ENCODE data around the gene ANK3.

ANK3 gene

DNA sequence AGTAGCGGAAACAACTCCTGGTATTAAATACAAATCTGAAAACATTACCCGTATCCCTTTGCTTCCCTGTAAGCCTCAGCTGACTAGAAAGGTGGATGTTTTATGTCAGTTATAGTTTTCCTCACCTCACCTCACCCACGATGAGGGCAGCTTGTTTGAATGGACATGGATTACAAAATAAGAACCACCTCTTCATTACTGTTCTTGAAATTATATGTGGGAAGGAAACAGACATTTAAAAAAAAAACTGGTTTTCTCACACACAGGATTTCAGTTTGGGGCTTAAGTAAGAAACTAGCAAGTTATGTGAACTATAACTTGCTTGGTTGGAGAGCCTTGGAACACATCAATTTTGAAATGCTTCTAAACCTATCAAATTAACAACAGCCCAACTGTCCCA, 250.4 kb downstream of the ANK3 start:
- DNase-seq (ENCODE audit: low read depth in 2 of 2): no peak

DNA sequence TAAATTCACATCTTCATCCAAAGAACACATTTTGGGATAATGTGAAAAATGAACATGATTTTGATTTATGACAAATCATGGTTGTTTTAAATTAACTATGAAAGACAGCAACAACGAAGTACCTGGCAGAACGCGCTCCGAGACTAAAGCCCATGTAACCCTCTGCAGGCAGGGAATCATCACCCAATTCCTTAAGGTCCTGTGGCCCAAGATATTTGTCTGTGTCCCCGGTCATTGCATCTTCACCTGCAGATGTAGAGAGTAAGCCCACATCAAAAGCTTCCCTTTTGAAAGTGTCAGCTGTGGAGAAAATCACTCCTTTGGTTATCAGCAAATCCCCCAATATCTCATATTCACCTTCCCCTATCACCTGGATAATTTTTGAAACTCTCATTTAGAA, 250.8 kb downstream of the ANK3 start:
- no peak for DNase-seq (ENCODE audit: low read depth in 2 of 2)

DNA sequence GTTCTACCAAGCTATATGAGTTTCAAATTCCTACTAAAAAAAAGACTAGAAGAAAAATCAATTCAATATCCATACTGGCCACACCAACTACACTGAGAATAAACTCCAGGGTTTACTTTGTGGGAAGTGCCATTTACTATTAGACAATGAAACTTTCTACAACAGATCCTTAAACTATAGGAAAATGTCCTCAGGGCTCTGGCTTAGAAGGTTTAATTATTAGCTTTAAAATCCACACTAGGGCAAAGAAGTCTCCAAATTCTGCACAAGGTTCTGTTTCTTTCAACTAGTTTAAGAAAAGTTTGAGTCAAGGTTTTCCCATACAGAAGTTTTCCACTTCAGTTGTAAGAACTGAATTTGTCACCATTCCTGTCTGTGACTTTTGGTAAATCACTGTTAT, 251.6 kb downstream of the ANK3 start:
- no peak for DNase-seq (ENCODE audit: low read depth in 2 of 2)

DNA sequence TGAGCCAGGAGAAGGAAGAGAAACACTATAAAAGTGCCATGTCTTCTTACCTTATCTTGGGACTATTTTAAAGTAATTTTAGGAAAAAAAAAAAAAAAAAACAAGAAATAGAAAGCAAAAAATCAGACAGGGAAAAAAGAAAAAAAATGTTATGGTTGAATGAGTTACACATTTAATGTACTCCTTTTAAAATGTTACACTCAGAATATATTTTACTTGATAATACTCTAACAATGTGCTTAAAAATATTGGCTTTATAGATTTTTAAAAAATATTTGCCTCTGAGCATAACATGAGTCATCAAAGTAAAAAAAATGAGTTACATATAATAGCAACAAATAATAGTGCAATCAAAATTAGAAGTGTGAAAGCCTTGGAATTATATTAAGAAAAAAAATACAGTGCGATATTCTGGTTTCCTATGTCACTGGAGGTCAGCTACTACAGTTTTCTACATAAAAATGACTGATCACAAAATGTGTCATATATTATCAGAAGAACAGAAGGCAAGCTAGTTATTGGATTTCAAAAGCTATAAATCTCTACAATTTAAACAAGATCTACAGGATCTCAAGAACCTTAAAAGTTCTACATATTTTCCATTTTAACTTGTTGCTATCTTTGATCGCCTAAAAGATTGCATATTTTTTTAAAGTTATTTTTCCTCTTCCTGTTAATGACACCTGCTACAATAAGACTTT, 252.2 kb downstream of the ANK3 start:
- DNase-seq (ENCODE audit: low read depth in 2 of 2): no peak

DNA sequence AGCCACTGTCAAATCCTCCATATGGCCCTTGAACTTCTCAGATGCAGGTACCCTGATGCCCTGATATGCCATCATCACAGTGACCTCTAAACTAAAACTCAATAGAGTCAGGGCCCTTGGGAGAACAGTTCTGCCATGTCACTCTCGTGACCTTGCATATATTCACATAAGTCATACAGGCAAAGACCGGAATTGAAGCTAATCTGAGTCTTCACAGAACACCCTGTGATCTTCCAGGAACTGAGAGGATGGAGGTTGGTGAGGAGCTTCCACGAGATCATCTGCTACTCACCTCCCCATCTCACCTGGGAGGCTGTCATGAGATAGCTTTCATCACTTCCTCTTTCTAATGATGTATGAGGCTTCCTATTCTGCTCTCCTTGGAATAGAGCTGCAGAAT, 254.7 kb downstream of the ANK3 start:
- DNase-seq (ENCODE audit: low read depth in 2 of 2): no peak

DNA sequence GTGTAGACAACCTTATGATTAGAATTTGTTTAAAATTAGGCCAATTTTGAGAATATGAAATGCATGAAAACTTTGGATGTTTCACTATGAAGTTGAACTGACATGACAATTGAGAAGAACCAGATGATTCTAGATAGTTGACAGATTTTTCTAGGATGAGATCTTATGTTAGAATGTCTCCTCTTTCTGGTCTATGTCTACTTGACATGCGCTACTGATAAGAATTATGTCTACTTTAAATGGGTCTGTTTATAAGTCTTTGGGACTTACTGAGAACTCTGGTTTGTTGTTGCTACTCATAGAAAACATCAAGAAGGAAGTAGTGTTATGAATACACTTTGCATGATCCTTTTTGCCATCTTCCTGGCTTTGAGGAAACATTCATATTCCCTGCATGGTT, 255.1 kb downstream of the ANK3 start:
- no peak for DNase-seq (ENCODE audit: low read depth in 2 of 2)

DNA sequence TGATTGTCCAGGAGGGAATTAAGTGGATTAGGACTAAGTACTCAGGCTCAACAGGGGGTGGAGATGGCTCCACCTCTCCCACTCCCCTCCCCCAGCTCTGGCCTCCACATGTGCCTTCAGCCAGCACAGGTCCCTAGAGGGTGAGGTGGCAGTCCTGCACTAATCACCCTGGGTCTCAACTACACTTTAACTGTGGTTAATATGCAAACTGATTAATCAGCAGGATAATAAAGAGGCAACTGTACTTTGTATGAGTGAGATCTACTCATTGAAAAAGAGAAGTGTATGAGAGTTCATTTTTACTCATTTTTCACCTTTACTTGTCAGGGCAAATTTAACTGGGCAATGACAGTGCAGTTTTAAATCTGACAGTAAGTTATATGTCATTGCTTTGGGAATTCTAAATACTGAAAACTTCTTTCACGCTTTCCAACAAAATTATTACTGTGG, 259.5 kb downstream of the ANK3 start:
- DNase-seq (ENCODE audit: low read depth in 2 of 2): no peak

DNA sequence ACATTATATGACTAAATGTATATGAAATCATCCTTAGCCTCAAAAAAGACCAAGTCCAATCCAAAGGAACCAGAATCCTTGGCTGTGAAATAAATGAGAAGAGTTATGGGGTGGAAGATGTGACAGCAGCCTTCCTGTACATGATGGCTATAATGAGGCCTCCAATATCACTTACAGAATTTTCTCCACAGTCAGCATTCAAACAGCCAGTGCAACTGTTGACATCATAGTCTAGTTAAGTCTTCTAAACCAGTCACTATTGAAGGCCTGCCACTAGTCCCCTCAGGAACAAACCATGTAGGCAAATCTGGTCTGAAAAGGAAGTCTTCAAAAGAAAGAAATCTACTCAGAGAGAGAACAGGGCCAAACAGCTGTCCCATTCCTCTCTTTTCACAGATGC, 263.8 kb downstream of the ANK3 start:
- no peak for DNase-seq (ENCODE audit: low read depth in 2 of 2)

DNA sequence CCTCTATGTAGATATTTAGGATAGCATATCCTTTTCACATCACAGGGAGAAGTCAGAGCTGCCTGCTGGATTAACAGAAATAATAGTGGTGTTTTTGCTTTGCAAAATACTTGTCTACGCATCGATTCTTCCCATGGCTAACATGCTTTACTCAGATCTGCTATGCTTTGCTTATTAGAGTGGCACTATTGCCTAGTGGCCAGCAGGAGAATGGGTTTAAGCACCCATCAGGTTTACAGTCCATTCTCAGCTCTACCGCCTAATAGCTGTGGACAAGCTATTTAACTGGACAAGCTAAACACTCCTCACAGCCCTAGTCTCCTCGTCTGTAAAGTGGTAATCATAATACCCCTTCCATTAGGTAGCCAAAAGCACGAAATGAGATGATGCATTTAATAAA, 265.1 kb downstream of the ANK3 start:
- no peak for DNase-seq (ENCODE audit: low read depth in 2 of 2)

DNA sequence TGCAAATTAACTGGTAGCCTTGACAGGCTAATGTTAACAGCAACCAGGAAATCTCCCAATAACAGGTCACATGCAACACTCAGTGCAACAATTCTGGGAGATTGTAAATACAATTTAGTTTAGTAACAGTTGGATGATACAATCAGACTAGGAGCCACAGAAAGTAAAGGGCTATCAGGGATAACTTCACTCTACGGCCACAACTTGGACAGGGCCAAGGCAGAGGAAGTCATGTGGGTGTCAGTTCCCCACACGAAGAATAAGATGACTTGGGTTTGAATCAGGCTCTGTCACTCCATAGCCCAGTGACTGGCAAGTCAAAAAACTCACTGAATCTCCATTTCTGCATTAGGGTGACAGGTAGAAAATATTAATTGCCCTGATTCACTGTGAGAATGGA, 266.0 kb downstream of the ANK3 start:
- DNase-seq (ENCODE audit: low read depth in 2 of 2): no peak

DNA sequence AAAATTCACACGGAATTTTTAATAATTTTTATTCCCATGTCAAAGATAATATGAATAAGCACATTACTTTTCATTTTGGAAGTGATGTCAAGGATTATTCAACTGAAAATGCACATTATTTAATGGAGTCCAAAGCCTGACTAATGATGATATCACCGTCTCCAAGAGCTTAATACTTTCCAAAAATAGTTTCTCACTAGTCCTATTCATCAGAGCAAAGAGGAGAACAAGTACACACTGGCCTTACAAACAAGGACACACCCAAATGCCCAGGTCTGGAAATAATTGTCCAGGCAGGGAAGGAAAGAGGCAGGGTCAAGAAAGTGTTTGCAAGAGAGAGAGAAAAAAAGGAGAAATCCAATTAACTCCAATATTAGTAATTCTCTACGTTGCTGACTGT, 266.5 kb downstream of the ANK3 start:
- no peak for DNase-seq (ENCODE audit: low read depth in 2 of 2)

DNA sequence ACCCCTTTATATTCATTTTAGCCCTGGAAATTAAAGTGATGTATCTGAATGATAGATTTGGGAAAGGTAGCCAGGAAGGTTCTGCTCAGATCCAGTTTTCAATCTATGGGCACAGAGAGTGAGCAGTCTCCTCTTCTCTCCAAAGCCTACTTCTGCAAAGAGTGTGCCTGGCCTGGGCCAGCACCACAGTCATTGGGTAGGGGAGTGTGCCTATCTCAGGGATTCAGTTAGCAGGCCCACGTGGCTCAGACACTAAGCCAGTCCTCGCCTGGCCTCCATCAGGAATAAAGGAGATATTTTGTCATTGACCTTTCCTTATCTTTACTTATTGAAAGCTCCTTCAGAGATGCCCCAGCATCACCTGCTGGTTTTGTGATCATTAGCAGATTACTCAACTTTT, 267.5 kb downstream of the ANK3 start:
- DNase-seq (ENCODE audit: low read depth in 2 of 2): no peak

DNA sequence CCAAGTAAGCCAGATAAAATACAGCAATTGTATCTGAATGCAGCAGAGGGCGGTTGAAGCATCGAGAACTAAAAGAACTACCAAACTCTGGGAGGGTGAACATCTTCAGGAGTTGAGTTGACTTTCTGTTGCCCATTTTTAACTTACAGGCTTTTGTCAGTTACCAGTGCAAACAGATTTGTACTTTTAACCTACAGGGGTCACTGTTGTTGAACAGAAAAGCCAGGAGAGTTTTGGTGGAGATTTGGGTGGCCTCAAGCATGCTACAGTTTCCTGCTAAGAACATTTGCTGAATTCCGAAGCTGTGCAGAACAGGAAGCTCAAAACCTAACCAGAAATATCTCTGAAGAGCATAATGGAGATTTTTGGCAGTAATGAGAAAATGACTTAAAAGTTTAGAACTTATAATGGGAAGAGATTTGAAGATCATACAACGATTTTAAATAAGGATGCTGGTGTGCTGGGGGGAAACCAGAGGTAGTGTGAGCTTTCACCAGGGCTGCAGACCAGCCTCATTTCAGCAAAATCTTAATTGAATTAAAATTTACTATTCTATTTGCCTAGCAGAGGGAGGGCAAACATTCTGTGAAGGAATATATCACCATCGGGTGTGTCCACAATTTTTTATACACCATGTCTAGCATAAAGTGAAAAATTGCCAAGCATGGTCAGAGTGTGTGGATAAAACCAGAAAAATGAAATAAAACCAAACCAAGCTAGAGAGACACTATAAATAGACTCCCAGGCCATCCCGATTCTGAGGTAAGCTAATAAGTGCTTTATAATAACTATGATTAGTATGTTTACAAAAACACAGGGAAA, 274.7 kb downstream of the ANK3 start:
- no peak for DNase-seq (ENCODE audit: low read depth in 2 of 2)

DNA sequence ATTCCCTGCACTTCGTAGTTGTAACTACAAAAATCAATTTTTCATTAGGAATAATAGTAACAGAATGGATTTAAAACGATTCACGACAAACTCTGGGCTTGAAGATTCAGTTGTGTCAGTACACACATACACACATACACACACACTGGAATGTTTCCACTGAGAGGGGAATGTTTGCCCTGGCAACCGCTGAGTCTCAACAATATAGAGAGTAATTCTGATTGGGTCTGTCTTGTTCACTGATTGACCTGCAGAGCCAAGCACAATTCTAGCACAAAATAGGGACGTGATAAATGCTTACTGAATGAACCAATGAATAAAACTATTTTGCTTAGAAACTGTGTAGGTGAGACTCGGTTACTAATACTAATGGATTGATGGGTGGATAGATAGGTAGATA, 278.9 kb downstream of the ANK3 start:
- DNase-seq (ENCODE audit: low read depth in 2 of 2): no peak

DNA sequence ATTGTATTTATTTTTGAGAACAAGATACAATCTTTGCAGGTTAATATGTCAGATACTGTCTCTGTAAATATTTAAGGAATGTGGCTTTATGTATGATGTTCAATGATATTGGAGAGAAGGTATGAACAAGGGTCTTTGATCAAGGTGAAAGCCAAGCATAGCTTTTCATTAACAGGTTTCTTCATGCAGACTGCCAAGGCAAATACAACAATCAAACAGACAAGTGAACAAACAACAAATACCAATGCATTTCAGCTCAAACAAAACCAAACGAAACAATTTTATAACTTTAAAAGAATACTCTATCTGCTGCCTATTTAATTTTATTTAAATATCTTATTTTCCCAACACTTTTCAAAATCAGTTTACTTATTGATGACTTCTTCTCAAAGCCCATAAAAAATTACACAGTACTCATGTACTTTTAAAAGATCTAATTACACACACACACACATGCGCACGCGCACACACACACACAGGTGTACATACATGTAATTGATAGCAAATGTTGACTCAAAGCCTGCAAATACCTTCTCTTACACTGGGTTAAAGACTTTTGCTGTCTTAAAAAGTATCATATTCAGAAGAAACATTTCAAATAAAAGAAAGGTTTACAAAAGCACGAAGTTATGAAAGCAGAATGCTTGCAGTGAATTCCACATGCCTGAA, 282.2 kb downstream of the ANK3 start:
- no peak for DNase-seq (ENCODE audit: low read depth in 2 of 2)

DNA sequence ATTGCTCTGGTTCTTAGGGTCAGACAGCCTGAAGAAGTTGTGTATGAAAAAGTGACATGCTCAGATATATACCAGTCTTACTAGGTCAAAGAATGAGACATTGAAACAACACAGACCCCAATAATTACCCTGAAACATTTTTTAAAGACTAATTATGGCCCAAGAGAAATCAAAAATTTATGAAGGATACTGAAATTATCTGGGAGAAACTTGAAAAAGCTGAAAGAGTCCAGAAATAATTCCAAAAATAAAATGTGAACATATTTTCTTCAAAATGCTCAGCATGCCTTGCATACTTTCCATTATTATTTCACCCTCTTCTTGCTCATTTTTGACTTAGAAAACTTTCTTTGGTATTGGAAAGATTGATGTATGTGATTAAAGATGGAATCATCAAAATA, 284.4 kb downstream of the ANK3 start:
- no peak for DNase-seq (ENCODE audit: low read depth in 2 of 2)

DNA sequence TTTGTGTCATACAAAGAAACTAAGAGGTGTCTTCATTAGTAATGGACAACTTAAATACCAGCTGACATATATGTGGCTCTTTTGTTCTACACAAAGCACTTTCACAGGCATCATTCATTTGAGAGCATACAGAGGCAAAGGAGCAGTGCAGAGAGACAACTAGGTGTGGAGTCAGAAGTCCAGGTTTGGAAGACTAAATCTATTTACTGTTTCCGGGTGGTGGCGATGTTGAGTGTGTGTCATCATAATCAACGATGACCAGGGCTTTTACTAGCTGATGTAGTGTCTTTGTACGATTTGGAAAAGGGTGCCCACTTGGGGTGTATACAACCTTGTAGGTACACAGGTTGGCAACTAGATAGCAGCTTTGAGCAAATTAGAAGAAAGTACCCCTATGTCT, 287.9 kb downstream of the ANK3 start:
- DNase-seq (ENCODE audit: low read depth in 2 of 2): no peak

DNA sequence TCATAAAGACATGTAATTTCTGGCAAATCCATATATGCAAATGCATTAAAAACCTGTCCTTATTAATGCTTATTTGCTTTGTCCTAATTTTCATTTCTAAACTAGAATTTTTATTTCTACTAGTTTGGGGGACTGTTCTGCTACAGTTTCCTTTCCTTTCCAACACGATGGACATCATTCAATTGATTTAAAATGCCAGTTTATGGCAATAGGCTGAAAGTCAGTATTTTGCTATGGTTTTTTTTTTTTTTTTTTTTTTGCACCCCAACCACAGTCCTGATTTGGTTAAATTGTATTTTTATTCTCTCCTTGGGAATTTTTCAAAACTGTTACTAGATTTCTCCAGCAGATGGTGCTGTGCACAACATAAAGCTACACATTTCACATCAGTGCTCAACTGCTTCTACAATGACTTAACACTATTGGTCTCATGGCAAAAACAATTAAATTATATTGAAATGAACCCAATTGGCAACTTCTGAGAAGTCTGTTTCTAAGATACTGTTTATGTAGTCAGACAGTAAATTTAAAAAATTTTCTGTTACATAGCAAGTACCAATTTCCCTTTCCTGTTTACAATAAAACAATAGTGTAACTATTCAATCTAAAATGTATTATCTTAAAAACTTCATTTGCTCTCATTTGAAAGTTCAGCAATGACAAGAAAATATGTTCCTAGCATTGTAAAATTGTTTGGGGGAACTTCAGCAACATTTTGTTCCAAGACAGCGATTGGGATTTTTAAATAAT, 289.5 kb downstream of the ANK3 start:
- DNase-seq (ENCODE audit: low read depth in 2 of 2): no peak

DNA sequence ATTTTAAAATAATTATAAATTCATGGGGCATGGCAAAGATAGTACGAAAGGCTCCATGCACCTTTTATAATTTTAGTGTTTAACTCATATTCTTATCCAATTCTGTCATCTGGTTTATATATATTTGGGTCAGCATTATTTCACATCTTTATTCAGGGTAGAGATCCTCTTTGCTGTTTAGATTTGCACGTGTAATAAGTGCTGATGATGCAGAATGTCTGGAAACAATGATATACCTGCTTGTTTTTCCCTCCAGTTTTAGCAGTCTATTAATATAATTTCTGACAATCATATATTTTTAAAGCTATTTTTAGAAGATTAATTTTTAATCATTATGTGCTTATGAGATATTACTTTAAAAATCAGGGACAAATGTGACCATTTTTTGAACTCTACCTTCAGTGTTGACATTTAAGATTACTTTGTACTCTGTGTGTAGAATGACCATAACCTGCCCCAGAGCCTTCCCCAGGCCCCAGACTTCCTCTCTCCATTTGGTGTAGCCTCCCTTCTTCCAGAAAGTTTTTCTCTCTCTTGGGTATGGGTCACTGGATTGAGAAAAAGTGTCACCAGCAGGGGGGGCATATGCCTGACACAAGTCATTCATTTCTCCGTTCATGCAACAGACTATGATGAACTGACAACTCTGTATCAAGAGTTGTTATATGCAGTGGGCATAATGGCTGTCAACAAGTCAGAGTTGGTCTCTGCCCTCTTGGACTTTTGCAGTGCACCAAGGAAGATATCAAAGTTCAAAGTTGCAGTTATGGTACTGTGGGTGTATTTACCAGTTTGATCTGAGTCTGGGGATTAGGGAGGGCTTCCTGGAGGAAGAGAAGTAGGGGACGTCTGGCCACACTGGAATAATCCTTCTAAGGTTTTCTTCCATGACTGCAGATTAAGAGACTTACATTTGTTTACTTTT, 290.7 kb downstream of the ANK3 start:
- no peak for DNase-seq (ENCODE audit: low read depth in 2 of 2)

DNA sequence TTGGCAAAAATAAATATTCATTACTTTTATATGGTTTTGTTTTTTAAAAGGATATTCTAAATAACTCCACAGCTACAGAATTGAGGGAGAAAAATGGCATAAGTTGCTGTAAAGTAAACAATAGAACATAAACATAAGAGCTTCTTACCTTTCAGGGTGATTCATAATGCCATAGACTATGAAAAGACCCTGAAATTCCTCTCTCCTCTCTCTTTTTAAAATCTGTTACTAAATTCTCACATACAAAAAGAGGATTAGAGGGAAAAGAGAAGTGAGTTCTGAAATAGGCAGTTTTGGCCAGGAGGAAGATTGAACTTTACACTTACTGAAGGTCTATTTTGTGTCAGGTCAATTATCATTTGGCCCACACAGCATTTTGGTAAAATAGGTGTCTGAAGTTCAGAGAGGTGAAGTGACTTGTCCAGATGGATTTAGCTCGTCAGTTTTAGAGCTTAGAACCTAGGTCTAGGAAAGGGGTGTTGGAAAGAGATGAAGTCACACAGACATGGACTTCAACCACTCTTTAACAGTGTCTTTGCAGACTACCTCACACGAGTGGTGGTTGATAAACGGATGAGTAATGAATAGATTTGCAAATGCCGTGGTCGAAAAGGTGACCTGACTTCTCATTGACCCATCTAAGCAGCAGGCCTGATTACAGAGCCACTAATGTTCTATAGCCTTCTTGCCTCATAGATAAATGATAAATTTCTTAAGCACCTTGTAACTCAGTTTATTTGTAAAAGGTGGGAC, 292.7 kb downstream of the ANK3 start:
- DNase-seq (ENCODE audit: low read depth in 2 of 2): no peak
